Endothelial cell of umbilical vein (primary cell): Measurements from ENCODE around the gene C1orf35. TPM values are rescaled to one million over a fixed set of nuclear protein-coding genes. Genes with fewer than 3 reads are reported as not detected.

Experiments used
- BruUV-seq: library from RNA; stranded (reverse); fragments of 400-500 nt; replicated peaks from 2 replicates; lab custom pipeline; 2021; lab: Mats Ljungman, UMichigan
- CTCF ChIA-PET: fragments of 300-600, 350-600 bp; sonication (Branson Sonifier 250); formaldehyde crosslinking; loops from one replicate; lab custom pipeline; 2021; ENCODE audit warnings: antibody characterized with exemption, inconsistent platforms; lab: Charles Lee
- POLR2A ChIA-PET: fragments of 300-600, 350-600 bp; sonication (Branson Sonifier 250); formaldehyde crosslinking; loops from one replicate; lab custom pipeline; 2021; ENCODE audit warnings: antibody characterized with exemption, inconsistent platforms; lab: Charles Lee
- DNase-seq: peaks from one replicate; pipeline ENCODE4 v3.0.0-alpha.2; 2011; ENCODE audit warnings: low read depth, low spot score
- FAIRE-seq: peaks from 2 replicates; lab custom pipeline; 2011; peaks lifted over from hg19 to GRCh38; lab: Jason Lieb, UNC
- H2AFZ ChIP-seq: 2 replicates; pipeline ENCODE4 v1.6.0; 2012; ENCODE audit warnings: low read depth, low read length, control low read depth, inconsistent platforms
- H3K27ac ChIP-seq: 2 replicates; pipeline ENCODE4 v1.5.1; 2011; ENCODE audit warnings: low read depth, mild to moderate bottlenecking, control low read depth, low read length, moderate library complexity; ENCODE audit not compliant: insufficient read depth
- H3K27me3 ChIP-seq, 2 experiments: 2 replicates each; pipeline versions ENCODE4 v1.6.0 to v1.6.1; 2011; ENCODE audit warnings: low read length in 2 of 2, mixed read lengths in 1 of 2; ENCODE audit not compliant: control insufficient read depth in 2 of 2, insufficient read depth in 2 of 2
- H3K36me3 ChIP-seq, 2 experiments: 2 replicates in 1 of 2; 3 replicates in 1 of 2; pipeline ENCODE4 v1.5.1; 2011; ENCODE audit warnings: low read length in 2 of 2, mild to moderate bottlenecking in 1 of 2, moderate library complexity in 1 of 2; ENCODE audit not compliant: control insufficient read depth in 2 of 2, insufficient read depth in 2 of 2; ENCODE audit errors: extremely low read depth in 1 of 2
- H3K4me1 ChIP-seq: 3 replicates; pipeline ENCODE4 v1.5.1; 2011; ENCODE audit warnings: mild to moderate bottlenecking, low read length; ENCODE audit not compliant: control insufficient read depth, insufficient read depth; ENCODE audit errors: extremely low read depth
- H3K4me2 ChIP-seq: 2 replicates; pipeline ENCODE4 v1.6.1; 2011; ENCODE audit warnings: low read length, control low read depth, mixed read lengths; ENCODE audit not compliant: insufficient read depth
- H3K4me3 ChIP-seq, 3 experiments: fragments of 200-600 bp in 1 of 3; sonication (generic), shearing (Covaris generic) in 1 of 3; replicated peaks in 1 of 3; 2 replicates each; pipeline ENCODE4 v1.5.1; 2011 to 2016; ENCODE audit warnings: control low read depth in 3 of 3, low read length in 3 of 3, mild to moderate bottlenecking in 2 of 3, inconsistent platforms in 1 of 3, low read depth in 1 of 3, moderate library complexity in 1 of 3; ENCODE audit not compliant: insufficient read depth in 1 of 3
- H3K79me2 ChIP-seq: 2 replicates; pipeline ENCODE4 v1.6.0; 2012; ENCODE audit warnings: low read length, inconsistent platforms; ENCODE audit not compliant: control insufficient read depth, insufficient read depth
- H3K9ac ChIP-seq: replicated peaks from 2 replicates; pipeline ENCODE3; 2011; ENCODE audit warnings: low read length, control low read depth; ENCODE audit not compliant: insufficient read depth; ENCODE audit errors: extremely low read depth
- H3K9me1 ChIP-seq: replicated peaks from 3 replicates; pipeline ENCODE4 v1.6.0; 2011; ENCODE audit warnings: mild to moderate bottlenecking, low read length; ENCODE audit not compliant: control insufficient read depth, insufficient read depth; ENCODE audit errors: extremely low read depth
- H3K9me3 ChIP-seq: replicated peaks from 2 replicates; pipeline ENCODE4 v1.5.1; 2012; ENCODE audit warnings: low read length, inconsistent platforms; ENCODE audit not compliant: control insufficient read depth, insufficient read depth
- H4K20me1 ChIP-seq: replicated peaks from 2 replicates; pipeline ENCODE3; 2011; ENCODE audit warnings: mild to moderate bottlenecking, low read length; ENCODE audit not compliant: control insufficient read depth, insufficient read depth; ENCODE audit errors: extremely low read depth
- EZH2 ChIP-seq: IDR thresholded peaks from 2 replicates; pipeline ENCODE4 v1.6.1; 2012; ENCODE audit warnings: borderline replicate concordance, low read depth, mild to moderate bottlenecking, moderate library complexity, low read length, inconsistent platforms; ENCODE audit not compliant: severe bottlenecking
- FOS ChIP-seq: IDR thresholded peaks from 2 replicates; pipeline ENCODE4 v1.6.1; 2011; ENCODE audit warnings: mild to moderate bottlenecking, low read length, moderate library complexity, borderline replicate concordance; ENCODE audit not compliant: insufficient read depth
- GATA2 ChIP-seq: IDR thresholded peaks from 2 replicates; pipeline ENCODE4 v1.7.0; 2011; ENCODE audit warnings: low read depth, mild to moderate bottlenecking, moderate library complexity, mixed read lengths, low read length; ENCODE audit not compliant: insufficient read length, insufficient read depth
- JUN ChIP-seq: IDR thresholded peaks from 2 replicates; pipeline ENCODE4 v1.6.1; 2011; ENCODE audit warnings: borderline replicate concordance, low read depth; ENCODE audit not compliant: insufficient read length, insufficient read depth
- MYC ChIP-seq: IDR thresholded peaks from one replicate; pipeline ENCODE4 v1.6.1; 2011; ENCODE audit warnings: mild to moderate bottlenecking, low read depth, low read length
- POLR2A ChIP-seq: IDR thresholded peaks from 2 replicates; pipeline ENCODE4 v1.6.1; 2012; ENCODE audit warnings: low read depth, mild to moderate bottlenecking, control low read depth, low read length
- POLR2AphosphoS5 ChIP-seq: IDR thresholded peaks from 2 replicates; pipeline ENCODE4 v1.6.1; 2012; ENCODE audit warnings: low read depth, mild to moderate bottlenecking, control low read depth, low read length, moderate library complexity; ENCODE audit not compliant: insufficient read depth
- dilution Hi-C: fragments of 300-500 bp; cut with MboI; formaldehyde crosslinking; loops from one replicate; pipeline ENCODE4 v1.15.0; 2019; ENCODE audit warnings: low sequenced_read_pairs; ENCODE audit not compliant: extremely low pct_ligation_motif_present
- intact Hi-C: fragments of 100-400 bp; cut with micrococcal nuclease; formaldehyde crosslinking; loops from one replicate; pipeline ENCODE4 v1.10.0; 2022
- polyA plus RNA-seq, 4 experiments: library from polyadenylated mRNA; depleted of rRNA in 3 of 4; stranded (reverse) in 3 of 4; unstranded in 1 of 4; fragments of >200 nt; gene quantifications; 2 replicates each; pipeline versions ENCODE4 v1.2.1 to v1.2.3, GENCODE V29; 2011 to 2012; ENCODE audit warnings: missing spikeins in 1 of 4
- total RNA-seq: library from RNA; stranded (reverse); gene quantifications from 2 replicates; pipeline ENCODE4 v1.2.3, GENCODE V29; 2021
- TF ChIP-seq, protein P1 (sequence below), 2 donors: IDR thresholded peaks; 1 replicate in 1 of 2; 2 replicates in 1 of 2; pipeline ENCODE4 v1.5.1; 2011; ENCODE audit warnings: low read length in 2 of 2, mild to moderate bottlenecking in 2 of 2, moderate library complexity in 2 of 2, control low read depth in 1 of 2, inconsistent platforms in 1 of 2, low read depth in 1 of 2; ENCODE audit not compliant: insufficient read depth in 1 of 2; ENCODE audit errors: extremely low read depth in 1 of 2
- TF ChIP-seq, protein P2 (sequence below): IDR thresholded peaks from 2 replicates; pipeline ENCODE4 v1.6.1; 2011; ENCODE audit not compliant: insufficient read depth, insufficient read length

C1orf35 gene
- total and polyA plus RNA-seq, 2 donors (not counting 3 experiments of a cell fraction or from before 2014, with no cell fraction given) = 19.9 to 21.7 TPM

DNA sequence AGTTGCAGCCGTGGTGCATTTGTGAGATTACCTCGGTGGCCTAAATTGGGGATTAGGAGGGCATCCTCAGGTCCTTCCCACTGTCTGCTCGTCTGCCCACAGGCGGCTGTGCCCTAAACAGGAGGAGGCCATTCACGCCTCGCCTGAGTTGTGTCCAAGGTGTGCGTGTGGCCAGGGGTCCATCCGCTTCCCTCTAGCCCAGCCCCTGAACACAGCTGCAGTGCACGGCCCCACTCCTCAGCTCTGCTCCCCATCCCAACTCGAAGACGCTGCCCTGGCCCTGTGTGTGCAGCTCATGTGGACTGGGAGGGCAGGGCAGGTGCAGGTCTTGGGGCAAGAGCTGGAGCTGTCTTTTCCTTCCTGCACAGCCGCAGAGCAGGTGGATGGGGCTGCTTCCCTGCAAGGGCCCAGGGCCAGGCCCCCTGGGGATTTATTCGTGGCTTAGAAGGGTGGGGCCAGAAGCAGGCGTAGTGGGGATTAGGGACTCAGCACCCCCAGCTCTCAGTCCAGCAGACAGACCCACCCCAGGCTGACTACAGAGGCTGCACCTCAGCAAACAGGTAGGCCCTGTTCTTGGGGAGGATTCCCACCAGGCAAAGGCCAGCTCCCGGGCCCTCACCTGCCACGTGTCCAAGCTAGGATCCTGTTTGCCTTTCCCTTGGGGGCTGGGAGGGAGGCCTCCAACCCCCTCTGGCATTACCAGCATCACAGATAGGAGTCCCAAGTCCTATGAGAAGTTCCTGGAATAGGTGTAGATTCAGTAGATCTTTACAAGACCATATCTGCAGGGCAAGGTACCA is 41.3 kb upstream of the C1orf35 start:
- no peak overlapping the region for H3K27ac ChIP-seq
- DNase-seq (no peak), FAIRE-seq (no peak)
- no peaks in the 10 kb centered on the region for H3K27me3 ChIP-seq
- H3K79me2 ChIP-seq = peaks cover 68% of the 10 kb centered on the region
- no peak overlapping the region for H2AFZ ChIP-seq
- no TSS peak for BruUV-seq
- POLR2A ChIA-PET = interaction anchor here (1.4 kb wide), 1 partner anchor 21 kb away, joined by 3 read pairs; the partner anchor contains the start of gene IBA57
- no peaks in the 10 kb centered on the region for H3K9me3 ChIP-seq
- H3K4me1 ChIP-seq = peaks cover 34% of the 10 kb centered on the region
- no peak overlapping the region for H3K4me3 ChIP-seq
- dilution Hi-C loops = no loop called here
- H3K4me2 ChIP-seq = no peak overlapping the region
- intact Hi-C loops = no loop called here
- TF ChIP-seq FOS (no peak), POLR2AphosphoS5 (no peak), GATA2 (no peak), EZH2 (no peak), MYC (no peak), JUN (no peak), POLR2A (no peak)
- TF ChIP-seq, protein P1, sequence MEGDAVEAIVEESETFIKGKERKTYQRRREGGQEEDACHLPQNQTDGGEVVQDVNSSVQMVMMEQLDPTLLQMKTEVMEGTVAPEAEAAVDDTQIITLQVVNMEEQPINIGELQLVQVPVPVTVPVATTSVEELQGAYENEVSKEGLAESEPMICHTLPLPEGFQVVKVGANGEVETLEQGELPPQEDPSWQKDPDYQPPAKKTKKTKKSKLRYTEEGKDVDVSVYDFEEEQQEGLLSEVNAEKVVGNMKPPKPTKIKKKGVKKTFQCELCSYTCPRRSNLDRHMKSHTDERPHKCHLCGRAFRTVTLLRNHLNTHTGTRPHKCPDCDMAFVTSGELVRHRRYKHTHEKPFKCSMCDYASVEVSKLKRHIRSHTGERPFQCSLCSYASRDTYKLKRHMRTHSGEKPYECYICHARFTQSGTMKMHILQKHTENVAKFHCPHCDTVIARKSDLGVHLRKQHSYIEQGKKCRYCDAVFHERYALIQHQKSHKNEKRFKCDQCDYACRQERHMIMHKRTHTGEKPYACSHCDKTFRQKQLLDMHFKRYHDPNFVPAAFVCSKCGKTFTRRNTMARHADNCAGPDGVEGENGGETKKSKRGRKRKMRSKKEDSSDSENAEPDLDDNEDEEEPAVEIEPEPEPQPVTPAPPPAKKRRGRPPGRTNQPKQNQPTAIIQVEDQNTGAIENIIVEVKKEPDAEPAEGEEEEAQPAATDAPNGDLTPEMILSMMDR (IDR thresholded peaks at IDR 0.05; ENCODE audit: extremely low read depth in 1 of 2, insufficient read depth in 1 of 2, low read depth in 1 of 2, low read length in 2 of 2) = no peak
- TF ChIP-seq, protein P2, sequence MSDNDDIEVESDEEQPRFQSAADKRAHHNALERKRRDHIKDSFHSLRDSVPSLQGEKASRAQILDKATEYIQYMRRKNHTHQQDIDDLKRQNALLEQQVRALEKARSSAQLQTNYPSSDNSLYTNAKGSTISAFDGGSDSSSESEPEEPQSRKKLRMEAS = no peak
- no peak overlapping the region for H3K9ac ChIP-seq
- no peaks in the 10 kb centered on the region for H4K20me1 ChIP-seq
- CTCF ChIA-PET = no interaction called here
- H3K9me1 ChIP-seq = no peaks in the 10 kb centered on the region
- H3K36me3 ChIP-seq = peaks cover 0 to 16% of the 10 kb centered on the region in 2 experiments
